Effector CD4-positive, alpha-beta T cell (primary cell): Measurements from ENCODE around the gene PDE9A.
"Not testable (repeated sequence)": the region's sequence is repeated elsewhere in the genome, so short reads cannot be mapped to it uniquely, and the experiment has no call there.

ENCODE experiments used
- DNase-seq: peaks from one replicate; pipeline ENCODE4 v3.0.0-alpha.2; 2020

PDE9A gene

GRCh38 chr21:42624936-42625335 is 28.5 kb upstream of the PDE9A start:
- no peak for DNase-seq

- no peak for DNase-seq
Observed at GRCh38 chr21:42626171-42626570, 27.2 kb upstream of the PDE9A start.

GRCh38 chr21:42627527-42628289 is 25.7 kb upstream of the PDE9A start:
- DNase-seq = no peak

GRCh38 chr21:42628466-42629061 is 24.9 kb upstream of the PDE9A start:
- not testable (repeated sequence) for DNase-seq

GRCh38 chr21:42629933-42630589 is 23.4 kb upstream of the PDE9A start:
- no peak for DNase-seq

- no peak for DNase-seq
Observed at GRCh38 chr21:42630626-42631025, 22.8 kb upstream of the PDE9A start.

- DNase-seq = no peak
Observed at GRCh38 chr21:42631142-42631541, 22.3 kb upstream of the PDE9A start.

GRCh38 chr21:42632336-42632751 is 21.1 kb upstream of the PDE9A start:
- DNase-seq = no peak

- DNase-seq = no peak
Observed at GRCh38 chr21:42632771-42633690, 20.4 kb upstream of the PDE9A start.

GRCh38 chr21:42633858-42634257 is 19.6 kb upstream of the PDE9A start:
- no peak for DNase-seq

GRCh38 chr21:42635848-42636519 is 17.4 kb upstream of the PDE9A start:
- DNase-seq = no peak

- DNase-seq = no peak
Observed at GRCh38 chr21:42636520-42637266, 16.7 kb upstream of the PDE9A start.

- no peak for DNase-seq
Observed at GRCh38 chr21:42637267-42638041, 16.0 kb upstream of the PDE9A start.

GRCh38 chr21:42638266-42638863 is 15.1 kb upstream of the PDE9A start:
- no peak for DNase-seq

- no peak for DNase-seq
Observed at GRCh38 chr21:42639646-42640152, 13.7 kb upstream of the PDE9A start.

- DNase-seq = no peak
Observed at GRCh38 chr21:42640486-42640885, 12.9 kb upstream of the PDE9A start.

- no peak for DNase-seq
Observed at GRCh38 chr21:42641311-42642218, 11.9 kb upstream of the PDE9A start.

GRCh38 chr21:42642219-42642745 is 11.1 kb upstream of the PDE9A start:
- DNase-seq = no peak
